ENCODE results near the gene LVRN.
A peak's percentile ranks its signal among the peaks of the same experiment; 100 is the strongest.

The LVRN gene

DNA sequence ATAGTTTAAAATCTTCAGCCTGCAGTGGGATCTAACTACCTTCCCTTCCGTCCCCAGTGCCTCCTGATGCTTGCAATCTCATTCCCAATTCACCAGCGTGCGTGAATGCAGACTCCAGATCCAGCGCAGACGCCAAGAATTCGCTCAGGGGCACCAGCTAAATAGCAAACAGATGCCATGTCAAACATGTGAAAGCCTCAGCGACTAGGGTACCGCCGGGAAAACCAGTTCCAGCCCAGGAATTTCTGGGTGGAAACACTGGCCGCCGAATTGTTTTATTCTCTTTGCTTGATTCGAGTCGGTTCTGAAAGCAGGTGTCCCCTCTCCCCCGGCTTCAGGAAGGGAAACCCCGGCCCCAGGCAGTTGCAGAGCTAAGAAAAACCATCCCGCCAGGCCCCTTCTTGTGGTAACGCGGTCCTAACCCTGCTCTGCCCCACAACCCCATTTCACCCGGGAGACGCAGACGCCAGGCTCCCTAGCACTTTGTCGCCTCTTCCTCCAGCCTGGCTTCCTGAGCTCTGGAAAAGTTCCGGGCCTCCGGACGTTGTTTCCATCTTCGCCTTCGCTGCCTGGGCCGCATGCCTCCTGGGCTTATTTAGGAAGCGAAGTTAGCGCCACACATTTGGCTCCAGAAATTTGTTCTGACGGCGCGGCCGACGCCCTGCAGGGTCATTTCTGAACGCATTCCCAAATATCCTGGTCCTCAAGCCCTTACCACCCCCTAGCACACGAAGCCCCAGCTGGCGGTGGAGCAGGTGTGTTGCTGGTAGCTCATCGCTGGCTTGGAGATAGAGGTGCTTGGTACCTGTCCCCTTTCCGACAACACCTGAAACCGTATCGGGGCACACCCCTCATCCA is 665 bp upstream of the LVRN start:
- DNase-seq (ENCODE audit: low spot score) = no peak

DNA sequence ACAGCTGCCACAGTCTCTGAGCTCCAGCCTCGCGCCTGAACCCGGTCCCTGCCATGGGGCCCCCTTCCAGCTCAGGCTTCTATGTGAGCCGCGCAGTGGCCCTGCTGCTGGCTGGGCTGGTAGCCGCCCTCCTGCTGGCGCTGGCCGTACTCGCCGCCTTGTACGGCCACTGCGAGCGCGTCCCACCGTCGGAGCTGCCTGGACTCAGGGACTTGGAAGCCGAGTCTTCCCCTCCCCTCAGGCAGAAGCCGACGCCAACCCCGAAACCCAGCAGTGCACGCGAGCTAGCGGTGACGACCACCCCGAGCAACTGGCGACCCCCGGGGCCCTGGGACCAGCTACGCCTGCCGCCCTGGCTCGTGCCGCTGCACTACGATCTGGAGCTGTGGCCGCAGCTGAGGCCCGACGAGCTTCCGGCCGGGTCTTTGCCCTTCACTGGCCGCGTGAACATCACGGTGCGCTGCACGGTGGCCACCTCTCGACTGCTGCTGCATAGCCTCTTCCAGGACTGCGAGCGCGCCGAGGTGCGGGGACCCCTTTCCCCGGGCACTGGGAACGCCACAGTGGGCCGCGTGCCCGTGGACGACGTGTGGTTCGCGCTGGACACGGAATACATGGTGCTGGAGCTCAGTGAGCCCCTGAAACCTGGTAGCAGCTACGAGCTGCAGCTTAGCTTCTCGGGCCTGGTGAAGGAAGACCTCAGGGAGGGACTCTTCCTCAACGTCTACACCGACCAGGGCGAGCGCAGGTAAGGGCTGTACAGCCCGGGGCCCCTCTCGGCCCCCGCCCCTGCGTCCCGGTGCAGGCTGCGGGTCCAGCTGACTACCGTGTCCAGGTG is 509 bp downstream of the LVRN start:
- DNase-seq (ENCODE audit: low spot score) = peak; percentile 73

DNA sequence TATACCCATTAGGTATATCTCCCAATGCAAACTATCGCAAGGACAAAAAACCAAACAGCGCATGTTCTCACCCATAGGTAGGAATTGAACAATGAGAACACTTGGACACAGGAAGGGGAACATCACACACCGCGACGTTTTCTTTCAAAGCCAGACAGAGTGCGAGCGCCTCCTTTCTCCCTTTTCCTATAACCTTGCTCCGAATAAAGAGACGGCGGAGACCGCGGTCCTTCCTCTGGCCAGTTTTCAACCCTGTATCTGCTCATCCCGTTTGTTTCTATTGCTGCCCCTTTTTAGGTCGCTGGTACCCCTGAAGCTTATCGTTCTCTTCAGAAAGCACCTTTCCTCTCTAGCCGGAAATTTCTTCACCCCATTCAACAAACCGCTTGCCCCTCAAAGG is 1.3 kb downstream of the LVRN start:
- DNase-seq (ENCODE audit: low spot score) = no peak

DNA sequence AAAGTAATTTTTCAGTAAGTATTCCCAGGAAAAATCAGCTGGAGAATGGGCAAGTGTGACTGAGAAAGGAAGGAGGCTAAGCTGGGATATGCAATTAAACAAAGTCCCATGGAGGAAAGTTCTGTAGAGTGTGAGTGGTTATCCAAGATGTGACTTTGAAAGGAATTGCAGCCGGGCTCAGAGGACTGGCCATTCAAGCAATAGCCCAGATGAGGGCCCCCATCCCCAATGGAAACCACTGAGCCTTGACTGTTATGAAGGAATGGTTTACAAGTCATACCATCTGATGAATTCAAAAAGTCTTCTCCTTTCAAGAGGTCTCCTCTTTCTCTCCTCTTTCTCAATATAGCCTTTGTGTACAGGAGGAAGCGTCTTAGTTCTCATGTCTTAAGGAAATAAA is 6.5 kb downstream of the LVRN start:
- DNase-seq (ENCODE audit: low spot score) = no peak

DNA sequence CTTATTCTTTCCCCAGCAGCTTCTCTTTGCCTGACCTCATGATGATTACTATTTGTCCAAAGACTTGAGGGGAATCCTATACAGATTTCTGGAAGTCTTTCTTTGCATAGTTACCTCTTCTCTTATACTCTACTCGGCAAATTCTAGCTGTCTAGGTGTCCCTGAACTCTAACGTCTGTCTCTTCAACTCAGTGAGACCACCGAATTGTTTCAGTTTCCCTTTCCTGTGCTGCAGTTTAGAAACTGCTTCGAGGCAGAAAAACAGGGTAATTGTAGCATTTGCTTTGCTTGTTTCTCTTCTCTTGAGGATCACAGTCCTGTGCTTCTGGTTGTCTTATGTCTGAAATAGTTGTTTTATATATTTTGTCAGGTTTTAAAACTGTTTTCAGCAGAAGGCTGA is 14.8 kb downstream of the LVRN start:
- DNase-seq (ENCODE audit: low spot score) = no peak

DNA sequence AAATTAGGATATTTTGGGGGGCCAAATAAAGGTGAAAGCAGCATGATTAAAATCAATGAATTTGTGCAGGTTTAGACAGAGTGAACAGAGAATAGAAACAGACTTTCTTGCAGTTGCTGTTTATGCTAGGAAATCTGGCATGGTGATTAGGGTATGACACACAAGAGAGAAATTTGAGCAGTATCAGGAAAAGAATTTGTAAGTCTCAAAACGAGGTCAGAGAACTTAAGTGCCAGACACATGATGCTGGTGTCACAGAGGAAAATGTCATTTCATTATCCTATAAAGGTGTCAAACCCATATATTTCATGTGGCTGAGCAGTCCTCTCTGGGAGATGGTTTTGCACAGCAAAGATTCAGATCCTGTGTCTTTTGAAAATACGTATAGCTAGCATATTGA is 15.7 kb downstream of the LVRN start:
- no peak for DNase-seq (ENCODE audit: low spot score)

DNA sequence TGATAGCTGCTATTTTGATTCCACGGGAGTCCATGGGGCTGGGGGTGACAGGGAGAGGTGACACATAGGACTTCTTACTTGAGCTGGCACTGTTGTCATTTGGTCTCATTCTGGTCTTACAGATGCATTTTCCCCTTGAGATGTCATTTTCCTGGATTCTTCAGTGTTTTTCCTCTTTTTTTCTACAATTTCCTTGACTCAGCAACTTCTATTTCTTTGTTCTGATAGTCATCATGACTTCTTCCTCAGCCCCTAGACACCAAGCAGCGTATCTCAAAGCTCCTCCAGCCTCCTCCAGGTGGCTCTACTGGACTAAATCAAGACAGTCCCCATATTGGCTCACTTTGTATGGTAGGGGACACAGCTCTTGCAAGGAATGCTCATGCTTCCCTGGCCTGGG is 16.5 kb downstream of the LVRN start:
- no peak for DNase-seq (ENCODE audit: low spot score)

DNA sequence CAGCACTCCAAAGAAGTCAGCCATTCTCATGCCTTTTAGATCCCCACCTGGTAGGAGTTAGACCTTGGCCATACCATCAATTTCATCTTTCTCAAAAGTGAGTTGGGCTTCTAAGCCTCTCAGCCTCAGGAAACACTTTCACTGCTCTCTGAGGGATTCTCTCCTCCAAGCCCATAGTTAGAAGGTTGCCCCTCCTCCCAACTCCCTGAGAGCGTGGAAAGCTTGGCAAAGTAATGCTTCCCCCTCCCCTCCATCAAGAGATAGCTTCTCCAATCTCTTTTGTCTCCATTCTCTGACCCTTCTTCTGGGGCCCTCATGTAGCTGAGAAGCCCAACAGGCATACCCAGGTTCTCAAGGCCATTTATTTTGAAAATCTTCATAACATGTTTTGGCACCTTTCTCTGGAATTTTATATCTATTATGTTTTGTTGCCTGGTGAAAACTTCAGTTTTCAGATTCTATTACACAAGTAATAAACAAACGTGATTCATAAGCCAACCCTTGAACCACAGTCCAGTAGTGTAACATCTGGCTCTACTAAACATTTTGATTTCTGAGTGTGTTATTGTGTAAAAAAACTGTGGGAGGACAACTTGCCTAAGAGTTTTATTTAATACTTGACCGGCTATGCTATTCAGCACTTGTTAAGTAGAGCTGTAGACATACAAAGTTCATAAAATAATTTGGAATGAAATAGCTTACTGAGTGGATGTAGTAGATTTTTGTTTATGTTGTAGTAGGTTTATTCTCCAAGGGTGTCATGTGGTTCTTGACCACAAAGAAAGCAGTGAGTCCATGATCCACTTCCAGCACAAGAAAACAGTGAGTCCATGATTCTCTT is 17.1 kb downstream of the LVRN start:
- no peak for DNase-seq (ENCODE audit: low spot score)

DNA sequence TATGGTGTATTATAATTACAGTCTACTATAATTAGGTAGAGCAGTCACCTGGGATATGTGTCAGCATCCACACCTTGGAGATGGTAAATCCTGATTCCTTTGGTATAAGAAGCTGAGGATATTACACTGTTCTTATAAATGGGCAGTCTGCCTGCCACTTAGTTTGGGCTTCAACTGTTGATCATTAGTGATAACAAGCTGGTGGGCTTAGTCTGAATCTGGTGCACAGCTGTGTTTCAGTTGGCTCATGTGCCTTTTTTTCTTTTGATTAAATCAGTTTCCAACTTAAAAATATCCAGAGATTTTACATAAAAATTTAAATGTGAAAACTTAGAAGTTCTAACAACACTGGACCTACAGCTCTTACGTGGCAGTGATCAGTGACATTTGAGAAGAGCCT is 21.2 kb downstream of the LVRN start:
- DNase-seq (ENCODE audit: low spot score) = no peak

DNA sequence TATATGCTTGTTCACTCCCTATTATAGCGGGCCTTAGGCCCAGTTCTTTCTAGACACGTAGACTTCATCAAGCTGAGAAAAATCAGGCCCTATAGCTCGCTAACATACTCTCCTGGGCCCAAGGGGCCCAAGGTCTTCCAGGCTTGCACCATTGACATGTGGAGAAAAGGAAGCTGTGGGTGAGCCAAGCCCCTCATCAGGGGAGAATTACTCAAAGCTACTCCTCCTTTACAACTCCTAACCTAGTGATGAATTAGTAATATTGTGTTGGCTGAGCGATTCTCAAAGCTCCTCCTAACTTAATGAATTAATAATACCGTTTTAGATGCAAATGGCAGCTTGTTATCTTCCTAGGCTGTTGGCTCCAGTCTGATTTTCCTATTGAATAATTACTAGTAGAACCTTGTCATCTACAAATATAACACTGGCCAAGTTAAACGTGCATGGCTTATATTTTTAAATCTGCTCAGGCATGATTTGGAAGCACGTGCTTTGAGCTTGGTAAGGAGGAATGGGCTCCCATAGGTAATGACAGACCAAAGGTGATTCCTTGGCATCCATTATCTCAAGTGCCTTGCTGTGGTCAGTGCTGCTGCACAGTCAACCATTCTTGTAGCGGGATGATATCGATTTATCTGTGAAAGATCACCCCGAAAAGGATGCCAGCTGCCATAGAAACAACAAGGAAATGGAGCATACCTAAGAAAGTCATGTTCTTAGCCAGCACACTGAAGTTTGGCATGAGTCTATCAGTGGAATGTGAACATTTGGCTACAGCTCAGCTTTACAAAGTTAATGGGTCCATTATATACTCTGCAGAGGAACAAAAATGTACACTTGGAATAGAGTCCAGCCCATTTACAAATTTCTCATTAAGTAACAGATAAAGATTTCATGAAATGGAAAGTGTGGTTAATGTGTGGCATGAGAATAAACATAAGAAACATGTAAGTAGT is 23.8 kb downstream of the LVRN start:
- DNase-seq (ENCODE audit: low spot score) = no peak

DNA sequence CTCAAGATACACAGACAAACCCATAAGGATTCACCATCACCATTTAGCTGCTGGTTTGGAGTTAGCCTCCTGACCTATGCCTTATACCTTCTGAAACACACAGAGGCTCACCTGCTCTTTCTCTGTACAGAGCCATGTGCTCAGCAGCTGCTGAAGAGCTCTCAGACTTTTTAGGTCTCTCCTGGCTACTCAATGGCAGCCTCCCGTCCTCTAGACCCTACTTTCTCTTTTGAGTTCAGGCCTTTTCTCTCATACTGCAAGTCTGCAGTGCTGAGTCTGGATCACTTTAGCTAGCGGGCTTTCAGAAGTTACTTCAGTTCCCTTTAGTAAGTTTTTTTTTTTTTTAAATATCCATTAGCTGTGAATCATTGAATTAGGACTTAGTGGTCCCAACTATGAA is 25.7 kb downstream of the LVRN start:
- no peak for DNase-seq (ENCODE audit: low spot score)

DNA sequence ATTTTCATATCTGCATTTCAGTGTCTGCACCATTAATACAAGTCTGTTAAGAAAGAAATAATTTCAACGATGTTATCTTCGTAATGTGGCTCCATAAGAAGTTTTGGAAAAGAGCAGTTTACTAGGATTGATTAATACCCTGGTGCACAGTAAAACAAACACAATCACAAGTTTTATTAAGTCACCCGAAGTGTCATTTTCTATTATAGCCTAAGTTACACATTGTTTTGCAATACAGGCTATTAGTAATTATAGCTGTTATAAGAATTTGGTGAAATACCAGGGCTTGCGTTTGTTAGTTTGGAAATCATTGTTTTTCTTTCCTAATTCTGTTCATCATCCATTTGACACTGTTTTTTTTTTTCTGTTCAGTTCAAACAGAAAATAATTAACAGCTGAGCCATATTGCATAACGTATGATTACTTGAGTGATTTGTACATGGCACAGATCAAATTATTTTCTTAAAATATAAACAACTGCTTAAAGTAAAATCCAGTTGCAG is 30.6 kb downstream of the LVRN start:
- no peak for DNase-seq (ENCODE audit: low spot score)

DNA sequence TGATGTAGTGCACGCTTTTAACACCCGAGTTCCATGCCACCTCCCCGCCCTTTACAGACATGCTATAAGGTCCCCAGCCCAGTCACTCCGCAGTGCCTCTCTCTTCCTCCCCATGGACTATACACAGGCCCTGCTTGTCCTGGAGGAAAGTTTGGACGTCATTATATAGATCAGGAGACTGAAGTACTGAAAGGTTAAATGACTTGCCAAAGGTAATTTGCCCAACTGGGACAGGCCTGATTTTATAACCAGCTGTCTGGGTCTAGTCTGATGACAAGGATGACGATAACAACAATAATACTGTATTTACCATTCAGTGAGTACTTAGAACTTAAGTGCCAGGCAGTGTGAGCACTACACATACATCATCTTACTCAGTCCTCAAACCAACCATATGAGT is 33.1 kb downstream of the LVRN start:
- DNase-seq (ENCODE audit: low spot score) = no peak

DNA sequence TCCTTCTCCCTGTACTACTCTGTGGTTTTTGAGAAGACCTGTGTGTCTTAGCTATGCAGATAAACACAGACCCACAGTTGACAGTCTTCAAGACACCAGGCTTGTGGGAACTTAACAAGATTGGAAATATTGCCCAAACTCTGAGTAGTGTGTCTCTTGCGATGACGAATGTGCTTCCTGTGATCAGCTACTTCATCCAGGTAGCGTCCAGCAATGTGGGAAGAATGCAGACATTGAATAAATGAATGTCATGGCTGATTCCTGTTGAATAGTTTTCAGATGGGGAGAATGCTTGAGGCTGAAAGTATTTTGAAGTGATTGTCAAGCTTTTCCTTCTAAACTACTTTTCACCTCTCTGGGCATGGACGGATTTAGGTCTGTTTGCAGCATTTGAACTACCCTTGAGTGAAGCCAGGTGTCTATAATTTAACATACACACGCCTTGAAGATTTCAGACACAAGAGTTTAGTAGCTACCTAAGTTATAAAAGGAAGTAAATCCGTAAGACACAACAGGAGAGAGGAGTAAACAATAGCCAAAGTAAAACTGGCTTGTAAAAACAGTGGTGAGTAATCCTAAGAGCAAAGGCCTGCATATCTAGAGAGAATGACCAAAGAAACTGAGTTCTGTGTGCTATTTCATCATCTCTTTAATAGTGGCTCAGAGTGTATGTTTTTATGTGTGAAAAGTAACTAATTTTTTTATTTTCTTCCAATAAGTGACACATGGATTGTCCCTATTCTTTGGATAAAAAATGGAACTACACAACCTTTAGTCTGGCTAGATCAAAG is 40.0 kb downstream of the LVRN start:
- no peak for DNase-seq (ENCODE audit: low spot score)

DNA sequence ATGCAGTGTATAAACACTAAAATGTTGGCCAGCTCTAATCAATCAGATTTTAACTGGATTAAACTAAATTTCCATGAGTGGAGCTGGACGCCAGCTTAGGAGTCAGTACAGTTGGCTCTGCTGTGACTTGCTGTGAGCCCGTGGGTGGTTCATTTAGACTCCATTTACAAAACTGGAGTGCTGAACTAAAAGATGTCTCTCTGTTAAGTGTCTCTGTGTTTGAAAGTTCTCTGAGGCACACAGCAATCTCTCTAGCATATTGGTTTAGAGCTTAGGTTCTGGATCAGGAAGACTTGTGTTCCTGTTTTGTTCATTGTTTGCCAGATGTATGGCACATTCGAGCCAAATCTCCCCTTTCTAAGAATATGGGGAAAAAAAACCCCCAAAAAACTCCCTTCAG is 42.0 kb downstream of the LVRN start:
- no peak for DNase-seq (ENCODE audit: low spot score)

DNA sequence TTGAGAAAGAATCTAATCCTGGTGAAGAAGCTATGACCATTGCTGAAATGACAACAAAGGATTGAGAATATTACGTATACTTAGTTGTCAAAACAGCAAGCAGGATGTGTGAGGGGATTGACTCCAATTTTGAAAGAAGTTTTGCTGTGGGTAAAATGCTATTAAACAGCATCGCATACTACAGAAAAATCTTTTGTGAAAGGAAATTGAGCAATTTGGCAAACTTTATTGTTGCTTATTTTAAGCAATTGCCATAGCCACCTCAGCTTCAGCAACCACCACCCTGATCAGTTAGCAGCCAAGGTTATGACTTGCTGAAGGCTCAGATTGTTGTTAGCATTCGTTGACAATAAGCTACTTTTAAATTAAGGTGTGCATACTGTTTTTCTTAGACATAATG is 47.5 kb downstream of the LVRN start:
- DNase-seq (ENCODE audit: low spot score) = no peak

DNA sequence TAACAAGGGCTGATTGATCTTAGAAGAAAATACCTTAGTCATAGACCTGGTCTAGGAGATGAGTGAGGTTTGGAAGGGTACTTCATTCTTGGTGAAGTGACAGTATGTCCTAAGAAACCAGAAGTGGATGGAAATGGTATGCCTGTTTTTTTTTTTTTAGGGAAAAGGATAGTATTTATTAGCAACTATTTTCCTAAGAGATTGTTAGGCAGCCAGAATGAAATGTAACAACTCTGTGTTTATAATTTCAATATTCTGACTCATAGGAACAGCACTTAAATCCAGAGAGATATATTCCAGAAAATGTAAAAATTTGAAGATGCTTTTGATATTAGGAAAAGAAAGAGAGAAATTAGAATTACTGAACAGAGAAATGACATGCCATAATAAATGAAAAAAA is 48.8 kb downstream of the LVRN start:
- no peak for DNase-seq (ENCODE audit: low spot score)

DNA sequence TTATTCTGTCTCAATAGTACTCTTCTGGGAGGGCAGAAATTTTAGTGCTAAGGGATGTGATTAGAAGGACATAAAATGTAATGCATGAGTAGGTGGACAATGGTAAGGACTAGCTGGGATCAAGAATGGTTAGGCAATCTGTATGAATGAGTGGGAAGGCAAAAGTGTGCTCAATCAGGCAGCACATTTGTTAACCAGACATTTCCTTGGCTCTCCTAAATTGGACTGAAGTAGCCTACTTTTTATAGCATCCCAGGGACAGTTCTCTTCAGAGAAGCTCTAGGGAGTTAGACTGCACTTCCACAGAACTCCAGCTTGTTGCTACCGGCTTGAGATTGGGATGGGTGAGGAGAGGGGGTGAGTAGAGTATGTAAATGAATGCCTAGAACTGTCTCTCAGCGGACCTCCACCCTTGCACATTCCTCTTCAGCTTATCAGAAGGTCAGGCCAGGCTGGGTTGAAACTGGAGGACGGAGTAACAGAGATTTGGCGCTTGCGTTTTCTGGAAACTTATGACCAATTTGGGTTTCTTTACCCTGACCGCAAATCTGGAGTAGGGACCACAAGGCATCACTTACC is 51.0 kb downstream of the LVRN start:
- no peak for DNase-seq (ENCODE audit: low spot score)

DNA sequence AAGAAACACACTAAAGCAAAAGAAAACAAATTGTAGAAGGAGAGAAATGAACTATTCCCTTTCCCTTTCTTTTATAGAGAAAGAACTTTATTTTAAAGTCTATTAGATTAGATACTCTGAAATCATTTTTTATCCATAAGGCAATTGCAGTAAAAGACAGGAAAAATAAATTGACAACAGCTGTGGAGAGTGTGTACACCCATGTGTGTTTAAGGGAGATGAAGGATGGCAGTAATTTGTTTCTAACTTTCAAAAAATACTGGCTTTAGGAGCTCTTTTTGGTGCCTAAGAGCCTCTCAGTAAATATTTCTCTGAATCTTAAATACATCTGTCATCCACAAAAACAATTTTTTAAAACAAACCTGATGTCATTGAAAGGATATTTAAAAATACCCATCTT is 51.7 kb downstream of the LVRN start:
- DNase-seq (ENCODE audit: low spot score) = no peak

DNA sequence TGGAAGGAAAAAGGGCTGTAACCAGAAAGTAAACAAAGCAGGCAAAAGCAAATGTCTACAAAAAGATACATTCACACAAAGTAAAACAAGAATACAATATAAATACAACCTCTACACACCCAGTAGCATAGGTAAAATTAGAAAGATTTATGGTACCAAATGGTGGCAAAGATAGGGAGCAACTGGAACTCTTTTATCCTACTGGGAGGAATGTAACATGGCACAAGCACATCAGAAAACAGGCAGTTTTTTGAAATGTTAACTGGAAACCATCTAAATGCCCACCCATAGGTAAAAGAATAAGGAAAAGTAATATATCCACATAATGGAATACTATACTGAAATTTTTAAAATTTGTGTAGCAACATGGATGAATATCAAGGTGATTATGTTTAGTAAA is 61.3 kb downstream of the LVRN start:
- DNase-seq (ENCODE audit: low spot score) = no peak
